Tibial artery (tissue), 4 donors: ENCODE data around the gene RALGAPA2.

Experiments
- DNase-seq, 2 donors: peaks; one replicate each; pipeline ENCODE4 v3.0.0-alpha.2; 2019
- H3K27ac ChIP-seq, 2 donors: fragments of 200-600 bp; sonication (generic) in 1 of 2; 1 replicate in 1 of 2; 2 replicates in 1 of 2; pipeline ENCODE4 v1.5.1; 2018 to 2019; ENCODE audit warnings: mild to moderate bottlenecking in 1 of 2
- H3K27me3 ChIP-seq, 2 donors: fragments of 200-600 bp; sonication (generic) in 1 of 2; one replicate each; pipeline versions ENCODE4 v1.5.1 to v1.6.0; 2016 to 2019
- H3K36me3 ChIP-seq, 3 donors: fragments of 200-600 bp; sonication (generic) in 2 of 3; one replicate each; pipeline ENCODE4 v1.5.1; 2016 to 2019; ENCODE audit warnings: mild to moderate bottlenecking in 2 of 3
- H3K4me1 ChIP-seq, 4 donors: fragments of 200-600 bp; sonication (generic) in 2 of 4; 1 replicate in 3 of 4; 2 replicates in 1 of 4; pipeline ENCODE4 v1.5.1; 2016 to 2019
- H3K4me3 ChIP-seq, 2 donors: fragments of 200-600 bp; sonication (generic) in 1 of 2; 1 replicate in 1 of 2; 2 replicates in 1 of 2; pipeline ENCODE4 v1.5.1; 2018 to 2019; ENCODE audit warnings: mild to moderate bottlenecking in 2 of 2
- H3K9me3 ChIP-seq, 3 donors: fragments of 200-600 bp; sonication (generic) in 1 of 3; one replicate each; pipeline ENCODE4 v1.5.1; 2016 to 2019
- intact Hi-C: fragments of 100-400 bp; cut with DNase I; formaldehyde crosslinking; loops from one replicate; pipeline ENCODE4 v1.15.0; 2023; ENCODE audit warnings: low total_unique reads
- TF ChIP-seq, protein P1 (sequence below), 2 experiments: fragments of 200-600 bp in 1 of 2; fragments of 450-650 bp in 1 of 2; IDR thresholded peaks; one replicate each; pipeline ENCODE4 v1.5.1; 2017 to 2019; ENCODE audit warnings: antibody characterized with exemption in 2 of 2, mild to moderate bottlenecking in 1 of 2, moderate library complexity in 1 of 2

RALGAPA2 gene

DNA sequence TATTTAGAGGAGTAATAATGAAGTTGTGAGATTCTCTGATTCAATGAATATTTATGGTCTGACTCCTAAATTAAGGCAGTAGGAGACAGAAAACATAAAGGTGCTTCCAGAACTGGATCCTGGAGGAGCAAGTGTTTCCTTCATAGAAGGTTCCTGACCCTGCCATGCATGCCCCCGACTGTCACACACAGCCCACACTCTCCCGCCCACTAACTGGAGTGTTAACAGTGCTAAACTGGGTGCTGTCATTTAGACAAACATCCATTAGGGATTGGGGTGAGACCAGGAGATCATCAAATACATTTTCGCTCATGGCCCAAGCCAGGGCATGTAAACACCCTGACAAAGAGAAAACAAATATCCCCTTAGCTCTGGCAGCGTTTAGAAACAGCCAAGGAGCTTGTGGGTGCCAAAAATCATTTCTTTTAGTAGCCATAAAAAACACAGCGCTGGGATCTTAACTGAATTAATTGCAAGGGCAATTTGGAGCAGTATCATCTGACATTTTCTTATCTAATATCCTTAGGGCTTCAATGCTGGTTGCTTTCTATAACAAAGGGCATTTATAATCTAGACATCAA lies 297.7 kb downstream of the RALGAPA2 start:
- no peaks in the 10 kb centered on the region for H3K4me1 ChIP-seq
- H3K27me3 ChIP-seq = no peaks in the 10 kb centered on the region
- H3K36me3 ChIP-seq = peaks cover 0 to 16% (median 0%) of the 10 kb centered on the region in 3 donors
- DNase-seq = no peak
- intact Hi-C loops = no loop called here
- no peak overlapping the region for H3K4me3 ChIP-seq
- no peaks in the 10 kb centered on the region for H3K9me3 ChIP-seq
- TF ChIP-seq, protein P1, sequence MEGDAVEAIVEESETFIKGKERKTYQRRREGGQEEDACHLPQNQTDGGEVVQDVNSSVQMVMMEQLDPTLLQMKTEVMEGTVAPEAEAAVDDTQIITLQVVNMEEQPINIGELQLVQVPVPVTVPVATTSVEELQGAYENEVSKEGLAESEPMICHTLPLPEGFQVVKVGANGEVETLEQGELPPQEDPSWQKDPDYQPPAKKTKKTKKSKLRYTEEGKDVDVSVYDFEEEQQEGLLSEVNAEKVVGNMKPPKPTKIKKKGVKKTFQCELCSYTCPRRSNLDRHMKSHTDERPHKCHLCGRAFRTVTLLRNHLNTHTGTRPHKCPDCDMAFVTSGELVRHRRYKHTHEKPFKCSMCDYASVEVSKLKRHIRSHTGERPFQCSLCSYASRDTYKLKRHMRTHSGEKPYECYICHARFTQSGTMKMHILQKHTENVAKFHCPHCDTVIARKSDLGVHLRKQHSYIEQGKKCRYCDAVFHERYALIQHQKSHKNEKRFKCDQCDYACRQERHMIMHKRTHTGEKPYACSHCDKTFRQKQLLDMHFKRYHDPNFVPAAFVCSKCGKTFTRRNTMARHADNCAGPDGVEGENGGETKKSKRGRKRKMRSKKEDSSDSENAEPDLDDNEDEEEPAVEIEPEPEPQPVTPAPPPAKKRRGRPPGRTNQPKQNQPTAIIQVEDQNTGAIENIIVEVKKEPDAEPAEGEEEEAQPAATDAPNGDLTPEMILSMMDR (IDR thresholded peaks at IDR 0.05) = no peak
- no peak overlapping the region for H3K27ac ChIP-seq

DNA sequence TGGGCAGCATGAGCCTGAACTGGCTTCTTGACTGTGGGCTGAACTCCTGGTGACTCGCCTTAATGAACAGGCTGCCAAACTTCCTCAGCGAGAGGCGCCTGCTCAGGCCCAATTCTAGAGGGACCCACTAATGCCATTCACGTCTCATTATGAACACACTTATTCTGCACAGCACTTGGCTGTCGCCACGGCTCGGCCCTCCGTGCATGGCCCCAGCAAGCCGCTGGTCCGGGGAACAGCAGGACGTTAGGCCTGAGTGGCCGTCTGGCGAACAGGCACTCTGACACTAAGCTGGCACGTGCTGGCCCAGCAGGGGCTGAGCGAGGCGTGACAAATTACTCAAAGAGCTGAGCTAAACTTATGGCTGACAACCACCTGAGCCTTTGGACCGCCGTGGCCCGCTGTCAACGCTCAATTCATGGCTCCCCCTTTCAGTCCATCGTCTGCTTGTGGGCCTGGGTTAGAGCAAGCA lies 298.6 kb downstream of the RALGAPA2 start:
- Histone ChIP-seq H3K4me1 (no peaks in the 10 kb centered on the region), H3K4me3 (no peak overlapping the region), H3K27ac (no peak overlapping the region), H3K27me3 (no peaks in the 10 kb centered on the region), H3K36me3 (peaks cover 0 to 15% (median 0%) of the 10 kb centered on the region in 3 donors), H3K9me3 (no peaks in the 10 kb centered on the region)
- TF ChIP-seq, protein P1 (IDR thresholded peaks at IDR 0.05) = no peak
- intact Hi-C loops = no loop called here
- DNase-seq = no peak

DNA sequence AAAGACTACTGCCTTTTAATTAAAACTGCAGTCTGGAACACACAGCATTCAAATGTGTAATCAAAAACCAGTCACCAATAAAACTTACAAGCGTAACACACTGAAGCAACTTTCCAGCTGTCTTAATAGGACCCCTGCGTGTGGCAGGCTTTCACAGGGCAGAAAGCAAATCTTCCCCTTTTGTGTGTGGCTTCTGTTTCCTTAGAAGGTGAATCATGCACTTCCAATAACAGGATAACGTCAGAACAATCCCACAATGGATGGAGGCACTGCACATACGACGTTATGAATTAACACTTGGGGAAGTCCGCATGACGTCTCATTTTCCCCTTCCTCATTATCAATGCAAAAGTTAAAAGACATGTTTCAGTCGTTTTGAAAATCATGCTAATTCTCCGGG lies 299.7 kb downstream of the RALGAPA2 start:
- H3K27me3 ChIP-seq = no peaks in the 10 kb centered on the region
- TF ChIP-seq, protein P1 (IDR thresholded peaks at IDR 0.05) = no peak
- no peak overlapping the region for H3K4me3 ChIP-seq
- H3K27ac ChIP-seq = no peak overlapping the region
- intact Hi-C loops = no loop called here
- no peaks in the 10 kb centered on the region for H3K9me3 ChIP-seq
- DNase-seq = no peak
- H3K4me1 ChIP-seq = no peaks in the 10 kb centered on the region
- peaks cover 0 to 9% (median 0%) of the 10 kb centered on the region in 3 donors for H3K36me3 ChIP-seq

DNA sequence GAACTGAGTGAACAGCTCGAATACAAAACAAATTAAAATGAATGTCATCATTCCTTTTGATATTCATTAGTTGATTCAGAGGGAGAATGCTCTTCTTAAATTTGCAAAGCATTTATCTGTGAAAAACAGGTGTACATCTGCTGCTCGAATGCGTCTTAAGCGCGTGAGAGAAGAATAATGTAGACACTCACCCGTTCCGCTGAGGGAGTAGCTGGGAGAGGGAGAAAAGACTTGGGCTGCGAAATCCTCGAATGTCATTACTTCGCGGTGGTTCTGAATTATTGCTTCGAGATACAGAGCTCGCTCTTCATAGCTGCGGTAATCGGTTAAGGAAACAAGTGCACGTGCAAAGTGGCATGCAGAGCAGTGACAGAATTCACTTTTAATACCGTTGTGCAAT lies 300.6 kb downstream of the RALGAPA2 start:
- TF ChIP-seq, protein P1 (IDR thresholded peaks at IDR 0.05) = no peak
- no peak overlapping the region for H3K4me3 ChIP-seq
- intact Hi-C loops = no loop called here
- H3K9me3 ChIP-seq = no peaks in the 10 kb centered on the region
- H3K27me3 ChIP-seq = no peaks in the 10 kb centered on the region
- no peak for DNase-seq
- H3K4me1 ChIP-seq = no peaks in the 10 kb centered on the region
- H3K36me3 ChIP-seq = peaks cover 0 to 11% (median 0%) of the 10 kb centered on the region in 3 donors
- no peak overlapping the region for H3K27ac ChIP-seq

DNA sequence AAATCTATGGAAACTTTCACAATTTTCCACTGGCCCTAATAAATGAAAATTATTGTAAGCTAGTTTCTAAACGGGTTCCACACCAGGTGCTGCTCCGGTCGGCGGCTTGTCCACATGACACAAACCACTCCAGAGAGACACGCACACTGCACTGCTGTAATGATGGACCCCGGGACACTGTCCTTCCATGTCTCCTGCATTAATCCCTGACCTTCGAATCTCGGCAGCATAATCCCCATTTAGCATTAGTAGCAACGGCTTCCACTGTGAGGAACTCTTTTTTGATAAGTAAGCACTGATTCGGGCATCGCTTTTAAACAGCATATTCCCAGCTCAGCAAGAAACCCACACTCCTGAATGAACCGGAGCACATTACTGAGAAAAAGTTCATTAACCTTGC lies 301.0 kb downstream of the RALGAPA2 start:
- TF ChIP-seq, protein P1 (IDR thresholded peaks at IDR 0.05) = no peak
- H3K27ac ChIP-seq = no peak overlapping the region
- H3K4me3 ChIP-seq = no peak overlapping the region
- H3K27me3 ChIP-seq = no peaks in the 10 kb centered on the region
- DNase-seq = no peak
- intact Hi-C loops = no loop called here
- H3K36me3 ChIP-seq = peaks cover 0 to 11% (median 0%) of the 10 kb centered on the region in 3 donors
- H3K4me1 ChIP-seq = no peaks in the 10 kb centered on the region
- H3K9me3 ChIP-seq = no peaks in the 10 kb centered on the region
